ENCODE results near the gene SYT6.

The SYT6 gene

DNA sequence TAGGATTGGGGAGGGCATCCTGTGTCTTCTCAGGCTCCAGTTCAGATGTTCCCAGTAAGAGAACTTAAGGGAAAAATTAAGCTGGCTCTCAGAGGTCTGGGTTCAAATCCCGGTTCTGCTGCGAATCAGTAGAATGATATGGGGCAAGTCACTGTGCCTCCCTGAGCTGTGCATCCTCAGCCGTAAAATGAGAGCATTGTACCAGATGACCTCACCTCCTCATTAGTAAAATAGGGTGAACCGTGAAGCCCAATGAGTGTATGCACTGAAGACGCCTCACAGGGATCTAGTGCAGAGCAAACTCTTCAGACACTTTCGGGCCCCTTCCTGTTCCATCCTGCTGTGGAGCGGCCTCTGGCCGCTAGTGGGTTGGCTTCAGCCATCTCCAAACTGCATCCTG lies 36.0 kb downstream of the SYT6 start:
- no peak for DNase-seq

- no peak for DNase-seq
Measured at GRCh38 chr1:114116086-114116485, 37.6 kb downstream of the SYT6 start.

- DNase-seq: no peak
Measured at GRCh38 chr1:114114185-114115094, 39.2 kb downstream of the SYT6 start.

- DNase-seq: no peak
Measured at GRCh38 chr1:114113411-114114184, 40.1 kb downstream of the SYT6 start.

DNA sequence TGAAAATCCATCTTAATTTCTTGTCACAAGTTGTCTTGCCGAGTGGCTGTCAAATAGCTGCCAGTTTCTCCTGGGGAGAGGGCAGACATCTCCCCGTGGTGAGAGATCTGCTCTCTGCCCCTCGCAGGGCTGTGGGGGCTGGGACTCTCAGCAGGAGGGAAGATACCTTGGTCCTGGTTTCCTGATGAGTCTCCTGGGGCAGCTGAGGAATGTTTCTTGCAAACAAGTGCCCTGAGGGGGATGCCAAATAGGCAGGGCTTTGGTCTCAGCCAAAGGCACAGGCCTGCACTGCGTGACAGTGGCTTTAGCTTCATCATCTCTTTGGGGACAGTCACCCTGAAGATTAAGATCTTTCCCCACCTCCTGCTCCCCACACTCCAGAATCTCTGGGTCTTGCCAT lies 40.9 kb downstream of the SYT6 start:
- no peak for DNase-seq

GRCh38 chr1:114111731-114112641 lies 41.7 kb downstream of the SYT6 start:
- no peak for DNase-seq

DNA sequence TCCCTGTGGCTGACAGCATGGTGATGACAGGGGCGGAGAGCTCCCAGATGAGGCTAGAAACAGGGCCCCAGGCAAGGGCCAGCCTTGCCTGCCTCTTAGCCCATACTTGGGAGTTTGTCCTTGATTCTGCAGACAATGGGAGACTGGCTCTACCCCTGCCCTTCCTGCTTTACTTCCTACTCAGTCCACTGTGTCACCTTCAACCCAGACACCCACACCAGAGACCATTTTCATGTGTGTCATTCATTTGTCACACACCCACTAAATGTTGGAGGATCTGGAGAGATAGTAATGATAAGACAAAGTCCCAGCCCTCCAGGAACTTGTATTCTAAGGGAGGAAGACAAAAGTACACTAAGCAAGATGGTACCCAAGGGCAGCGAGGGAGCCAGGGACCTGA lies 43.7 kb downstream of the SYT6 start:
- no peak for DNase-seq

DNA sequence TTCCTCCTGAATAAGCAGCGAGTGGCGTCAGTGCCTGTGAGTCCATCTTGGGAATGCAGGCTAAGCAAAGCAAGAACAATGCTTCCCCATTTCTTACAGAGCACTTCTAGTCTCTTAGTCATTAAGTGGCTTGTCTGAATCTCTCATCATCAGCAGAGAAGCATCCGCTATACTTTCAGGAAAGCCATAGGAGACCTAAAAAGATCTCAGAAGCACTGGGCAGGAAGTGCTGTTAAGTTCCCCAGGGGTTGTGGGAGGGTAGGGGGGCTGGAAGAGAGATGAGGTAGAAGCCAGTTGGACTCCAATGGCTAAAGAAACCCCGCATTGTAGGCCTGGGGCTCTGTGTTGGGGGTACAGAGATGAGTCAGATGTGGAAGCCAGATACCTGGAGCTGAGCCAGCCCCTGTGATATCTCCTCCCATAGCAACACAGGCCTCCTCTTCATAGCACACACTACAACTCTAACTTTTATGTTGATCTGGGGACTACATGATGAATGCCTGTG lies 44.9 kb downstream of the SYT6 start:
- no peak for DNase-seq

DNA sequence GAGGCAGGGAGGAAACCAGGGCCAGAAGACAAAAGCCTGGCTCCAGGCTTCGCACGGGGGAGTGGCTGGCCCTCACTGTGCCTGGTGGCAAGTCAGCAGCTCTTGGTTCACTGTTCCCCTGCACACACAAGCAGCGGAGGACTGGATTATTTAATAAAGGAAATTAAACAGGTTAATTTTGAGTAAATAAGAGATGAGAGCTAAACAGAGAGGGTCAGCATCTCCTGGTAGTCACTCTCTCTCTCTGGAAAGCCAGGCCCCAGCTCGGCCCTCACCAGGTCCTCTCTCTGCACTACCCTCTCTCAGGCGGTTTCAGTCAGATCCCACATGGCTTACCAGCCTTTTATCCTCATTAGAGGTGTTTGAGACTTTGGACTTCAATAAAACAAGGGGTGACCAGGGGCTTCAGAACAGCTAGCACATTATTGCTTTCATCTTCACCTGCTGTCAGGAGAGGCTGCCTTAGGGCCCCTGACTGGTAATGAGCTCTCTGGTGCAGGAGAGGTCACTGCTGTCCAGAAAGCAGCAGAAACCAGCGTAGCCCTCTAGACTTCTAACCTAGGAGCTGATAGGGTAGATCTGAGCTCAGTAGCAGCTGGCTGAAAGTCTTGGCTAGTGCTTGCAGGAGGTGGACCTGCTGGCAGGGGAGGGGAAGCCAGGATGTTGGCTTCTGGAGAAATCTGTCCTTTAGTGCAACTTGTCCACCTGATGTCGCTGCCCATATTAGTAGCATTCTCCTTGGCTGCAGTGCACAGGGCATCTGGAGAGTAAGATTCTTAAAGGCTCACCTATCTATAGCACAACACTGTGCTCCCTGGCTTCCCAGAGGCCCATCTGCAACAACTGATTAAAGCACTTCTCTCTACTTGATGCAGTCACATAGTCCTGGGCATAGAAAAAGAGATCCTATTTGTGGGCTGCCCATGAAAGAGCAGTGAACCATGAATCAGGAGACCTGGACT lies 45.9 kb downstream of the SYT6 start:
- DNase-seq: no peak

DNA sequence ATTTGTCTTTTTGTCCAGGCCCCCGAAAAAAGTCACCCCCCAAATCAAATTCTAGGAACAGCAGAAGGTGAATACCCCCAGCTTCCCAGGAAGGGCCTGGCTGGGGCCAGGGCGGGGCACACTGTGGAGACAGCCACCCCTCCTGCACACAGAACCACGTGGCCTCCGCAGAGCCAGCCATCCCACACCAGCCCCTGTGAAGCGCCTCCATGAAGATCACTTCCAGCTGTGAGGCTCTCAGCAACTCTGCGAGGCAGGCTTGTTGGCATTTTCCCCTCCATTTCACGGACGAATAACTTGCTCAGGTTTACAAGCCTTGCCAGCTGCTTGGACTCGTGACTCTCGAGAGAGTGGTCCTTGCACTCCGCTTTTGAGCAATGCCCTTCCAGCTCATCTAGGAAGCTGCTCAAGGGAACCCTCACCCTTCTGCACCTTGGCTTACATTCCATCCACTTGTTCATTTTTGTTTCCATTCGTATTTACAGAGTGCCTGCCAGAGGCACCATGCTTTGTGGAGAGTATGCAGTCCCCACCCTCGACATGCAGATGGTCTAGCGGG lies 48.2 kb downstream of the SYT6 start:
- no peak for DNase-seq

DNA sequence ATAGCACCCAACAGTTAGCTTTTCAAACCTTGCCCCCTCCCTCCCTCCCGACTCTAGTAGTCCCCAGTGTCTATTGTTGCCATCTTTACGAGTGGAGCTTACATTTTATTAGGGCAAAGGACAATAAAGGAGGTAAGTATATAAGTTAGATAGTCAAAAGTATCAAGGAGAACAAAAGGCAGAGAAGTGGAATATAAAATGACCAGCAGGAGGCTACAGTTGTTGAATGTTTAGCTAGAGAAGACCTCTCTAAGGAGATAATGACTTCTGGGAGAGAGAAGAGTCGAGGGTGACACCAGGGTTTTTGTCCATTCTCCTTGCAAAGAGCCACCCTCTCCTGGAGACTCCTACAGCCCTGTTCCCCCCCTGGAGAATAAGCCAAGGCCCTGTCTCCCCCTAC lies 48.7 kb downstream of the SYT6 start:
- no peak for DNase-seq

DNA sequence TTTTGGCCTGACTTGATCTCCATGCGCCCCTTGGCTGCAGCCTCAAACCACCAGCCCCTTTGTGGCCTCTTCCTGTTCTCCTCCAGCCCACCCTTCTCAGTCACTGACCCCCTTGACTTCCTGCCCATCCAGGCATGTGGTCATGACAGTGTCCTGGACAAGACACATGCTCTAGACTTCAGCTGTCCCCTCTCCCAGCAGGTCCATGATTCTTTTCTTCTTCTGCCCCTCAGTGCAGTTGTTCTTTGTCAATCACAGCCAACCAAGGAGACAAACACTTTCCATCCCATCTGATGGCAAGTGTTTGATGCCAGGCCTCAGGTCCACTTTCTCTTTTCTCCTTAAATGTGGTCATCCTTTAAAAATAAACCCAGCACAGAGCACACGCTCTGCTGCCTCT lies 49.7 kb downstream of the SYT6 start:
- DNase-seq: no peak

- no peak for DNase-seq
Measured at GRCh38 chr1:114102136-114102535, 51.5 kb downstream of the SYT6 start.

GRCh38 chr1:114100148-114100547 lies 53.5 kb downstream of the SYT6 start:
- no peak for DNase-seq

- DNase-seq: no peak
Measured at GRCh38 chr1:114099268-114099667, 54.4 kb downstream of the SYT6 start.

DNA sequence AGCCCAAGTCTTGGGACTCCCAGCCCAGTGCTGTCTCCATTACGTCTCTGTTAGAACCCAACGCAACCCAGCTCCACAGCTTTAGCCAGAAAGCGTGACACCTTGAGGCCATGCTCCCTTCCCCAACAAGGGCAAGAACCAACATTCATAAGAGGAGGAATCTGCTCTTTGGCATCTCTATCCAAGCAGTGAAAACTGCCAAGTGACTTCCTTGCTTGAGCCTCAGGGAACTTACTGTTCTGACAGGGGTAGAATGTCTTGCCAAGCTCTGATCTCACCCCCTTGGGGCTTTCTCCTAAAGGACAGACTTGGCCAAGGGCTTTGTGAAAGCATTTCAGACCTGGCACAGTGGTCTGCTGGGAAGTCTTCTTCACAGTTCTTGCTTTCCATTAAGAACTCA lies 56.6 kb downstream of the SYT6 start:
- no peak for DNase-seq

DNA sequence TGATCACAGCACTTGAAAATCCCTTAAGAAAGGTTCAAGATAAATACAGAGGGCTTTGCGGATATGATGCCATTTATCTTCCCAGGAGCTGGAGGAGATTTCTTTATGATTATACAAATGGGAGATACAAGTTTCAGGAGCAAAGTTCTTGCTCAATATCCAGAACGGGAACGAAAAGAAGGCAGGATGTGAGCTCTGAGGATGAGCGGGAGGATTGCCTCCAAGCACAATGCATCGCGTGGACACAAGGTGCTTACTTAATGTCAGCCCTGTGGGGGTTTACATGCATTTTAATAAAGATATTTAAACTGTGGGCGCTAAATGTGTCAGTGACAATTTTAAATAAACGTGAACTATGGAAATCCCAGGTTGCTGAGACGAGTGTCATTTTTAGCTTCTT lies 59.0 kb downstream of the SYT6 start:
- DNase-seq: no peak

GRCh38 chr1:114094363-114094634 lies 59.4 kb downstream of the SYT6 start:
- no peak for DNase-seq

GRCh38 chr1:114093624-114094362 lies 59.9 kb downstream of the SYT6 start:
- no peak for DNase-seq

DNA sequence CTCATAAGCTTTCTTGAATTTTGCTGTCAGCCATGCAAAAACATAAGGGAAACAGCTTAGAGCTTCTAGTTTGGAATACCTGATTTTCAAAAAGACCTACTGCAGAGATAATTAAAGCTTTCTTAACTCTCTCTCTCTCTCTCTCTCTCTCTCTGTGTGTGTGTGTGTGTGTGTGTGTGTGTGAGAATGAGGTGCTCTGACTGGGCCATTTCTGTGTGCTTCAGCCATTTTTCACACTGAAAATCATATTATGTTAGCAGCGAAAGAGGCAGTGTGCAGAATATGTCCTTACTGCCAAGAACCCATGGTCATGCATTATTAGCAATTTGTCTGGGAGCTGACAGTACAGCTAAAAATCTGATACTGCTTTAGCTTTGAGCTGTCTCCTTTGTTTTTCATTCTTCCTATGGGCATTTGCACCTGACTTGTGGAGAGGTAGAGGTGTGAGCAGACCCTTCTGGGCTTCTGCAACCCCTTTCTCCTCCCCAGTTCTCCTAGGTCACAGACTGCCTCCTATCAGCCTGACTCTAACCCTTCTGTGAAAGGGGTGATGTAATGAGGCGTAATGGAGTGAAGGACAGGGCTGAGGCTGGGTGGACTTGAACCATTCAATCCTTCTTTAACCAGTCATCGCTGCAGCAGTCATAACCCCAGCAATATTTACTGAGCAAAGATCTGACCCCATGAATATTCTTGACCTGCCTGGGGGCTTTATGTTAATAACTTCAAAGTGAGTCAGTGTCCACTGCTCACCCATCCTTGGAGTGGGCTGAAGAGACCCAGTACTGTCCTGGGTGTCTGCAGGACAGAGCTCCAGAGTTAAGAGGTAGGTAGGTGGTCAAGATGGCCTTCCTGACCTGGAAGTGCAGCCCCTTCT lies 61.2 kb downstream of the SYT6 start:
- DNase-seq: no peak

Data from activated naive CD4-positive, alpha-beta T cell treated with anti-CD3 and anti-CD28 coated beads, Interleukin-2, amount 50 U/mL, for 16 hours (primary cell).